Activated effector memory CD4-positive, alpha-beta T cell treated with Interleukin-2 at 50 U/mL for 16 hours (primary cell): ENCODE results near the gene HDAC7.
"Not testable (repeated sequence)": the region's sequence is repeated elsewhere in the genome, so short reads cannot be mapped to it uniquely, and the experiment has no call there.

Experiments
- DNase-seq: peaks from one replicate; pipeline ENCODE4 v3.0.0-alpha.2; 2020

Gene HDAC7

GRCh38 chr12:47811581-47812484 lies 7.9 kb downstream of the HDAC7 start:
- DNase-seq, result no peak

DNA sequence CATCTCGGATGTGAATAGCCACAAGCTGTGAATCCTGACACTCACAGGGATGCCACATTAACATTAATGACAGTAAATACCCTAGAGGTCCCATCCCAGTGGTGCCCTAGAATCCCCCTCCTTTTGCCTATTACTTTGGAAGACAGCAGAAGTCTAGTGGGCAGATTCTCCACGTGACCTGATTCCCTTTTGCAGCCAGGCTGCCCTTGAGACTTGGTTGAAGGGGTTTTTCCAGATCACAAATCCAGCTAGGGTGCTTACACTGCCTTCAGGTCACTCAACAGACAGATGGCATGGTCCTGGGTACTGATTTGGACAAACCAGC lies 8.7 kb downstream of the HDAC7 start:
- no peak for DNase-seq

GRCh38 chr12:47809518-47809917 lies 10.2 kb downstream of the HDAC7 start:
- not testable (repeated sequence) for DNase-seq

DNA sequence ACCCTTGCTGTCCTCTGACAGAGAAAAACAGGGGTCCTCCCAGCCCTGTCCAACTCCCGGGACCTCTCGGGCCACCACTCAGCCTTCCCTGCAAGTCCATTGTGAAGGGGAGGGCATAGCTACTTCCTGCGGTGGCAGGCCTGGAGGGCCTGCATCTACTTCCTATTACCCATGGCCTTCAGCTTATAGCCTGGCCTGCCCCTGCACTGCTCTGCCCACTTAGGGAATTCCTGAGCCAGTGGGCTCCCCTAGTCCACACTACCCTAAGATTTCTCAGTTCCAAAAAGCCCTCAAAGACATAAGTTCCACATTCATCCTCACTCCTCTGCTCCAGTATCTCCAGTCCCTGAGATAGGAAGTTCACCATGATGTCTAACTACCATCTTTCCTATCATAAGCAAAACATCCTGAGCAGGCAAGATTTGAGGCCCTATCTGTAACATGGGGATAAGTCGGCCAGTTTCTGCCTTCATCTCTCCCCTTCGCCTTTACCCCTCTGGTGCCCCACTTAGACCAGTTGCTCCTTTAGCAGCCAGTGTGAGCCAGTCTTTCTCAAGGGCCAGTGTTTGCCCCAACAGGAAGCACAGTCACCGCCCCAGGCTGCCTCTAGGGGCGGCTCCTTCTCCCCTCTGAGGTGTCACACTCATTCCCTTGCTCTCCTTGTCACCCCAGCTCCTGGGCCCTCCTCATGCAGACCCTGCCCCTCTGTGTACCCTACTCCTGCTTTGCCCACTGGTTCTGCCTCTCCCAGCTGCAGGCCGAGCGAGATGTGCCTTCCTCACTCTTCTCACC lies 10.9 kb downstream of the HDAC7 start:
- DNase-seq, result peak; percentile 34

GRCh38 chr12:47808050-47808449 lies 11.7 kb downstream of the HDAC7 start:
- peak; percentile 70 for DNase-seq

DNA sequence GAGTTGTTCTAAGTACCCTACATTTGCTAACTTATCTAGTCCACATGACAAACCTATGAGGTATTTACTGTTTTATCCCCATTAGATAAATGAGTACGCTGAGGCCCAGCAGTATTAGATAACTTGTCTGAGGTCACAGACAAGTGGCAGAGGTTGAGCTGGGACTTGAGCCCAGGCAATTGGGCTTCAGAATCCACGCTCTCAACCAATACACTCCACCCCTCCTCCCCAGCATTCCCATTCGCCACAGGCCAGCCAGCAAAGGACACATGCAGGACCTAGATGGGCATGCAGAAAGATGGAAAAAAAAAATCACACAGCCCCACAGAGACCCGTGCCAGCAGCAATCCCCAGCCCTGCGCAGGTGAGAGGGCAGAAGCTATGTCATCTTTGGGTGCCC lies 12.4 kb downstream of the HDAC7 start:
- no peak for DNase-seq

- DNase-seq, result no peak
Observed at GRCh38 chr12:47805417-47805816, 14.3 kb downstream of the HDAC7 start.

GRCh38 chr12:47804171-47804570 lies 15.5 kb downstream of the HDAC7 start:
- DNase-seq, result no peak

DNA sequence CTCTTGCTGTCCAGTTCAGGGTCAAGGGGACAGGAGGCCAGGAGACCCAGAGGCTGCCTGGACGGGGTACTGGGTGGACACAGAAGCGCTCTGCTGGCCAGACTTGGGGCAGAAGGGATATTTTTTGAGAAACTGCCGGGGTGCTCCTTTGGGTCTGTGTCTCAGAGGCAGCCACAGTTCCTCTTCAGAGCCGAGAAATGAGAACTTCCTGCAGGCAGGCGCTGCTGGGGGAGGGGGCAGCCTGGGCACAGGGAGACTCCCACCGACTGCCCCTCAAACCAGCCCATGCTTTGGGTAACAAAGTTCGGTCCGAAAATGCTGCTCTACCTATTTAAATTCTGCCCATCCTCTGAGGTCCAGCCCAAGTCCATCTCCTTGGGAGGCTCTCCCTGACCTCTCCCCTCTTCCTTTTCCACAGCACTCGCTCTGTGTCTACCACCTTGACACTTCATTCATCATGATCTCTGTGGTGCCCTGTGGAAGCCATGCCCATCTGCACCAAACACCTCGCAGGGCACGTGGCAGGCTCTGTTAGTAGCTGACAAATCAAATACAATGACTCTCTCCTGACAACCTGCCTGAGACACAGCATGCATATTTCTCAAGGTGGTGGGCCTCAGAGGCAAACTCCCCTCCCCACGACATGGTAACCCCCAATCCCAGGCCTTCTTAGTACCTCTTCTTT lies 16.4 kb downstream of the HDAC7 start:
- no peak for DNase-seq

DNA sequence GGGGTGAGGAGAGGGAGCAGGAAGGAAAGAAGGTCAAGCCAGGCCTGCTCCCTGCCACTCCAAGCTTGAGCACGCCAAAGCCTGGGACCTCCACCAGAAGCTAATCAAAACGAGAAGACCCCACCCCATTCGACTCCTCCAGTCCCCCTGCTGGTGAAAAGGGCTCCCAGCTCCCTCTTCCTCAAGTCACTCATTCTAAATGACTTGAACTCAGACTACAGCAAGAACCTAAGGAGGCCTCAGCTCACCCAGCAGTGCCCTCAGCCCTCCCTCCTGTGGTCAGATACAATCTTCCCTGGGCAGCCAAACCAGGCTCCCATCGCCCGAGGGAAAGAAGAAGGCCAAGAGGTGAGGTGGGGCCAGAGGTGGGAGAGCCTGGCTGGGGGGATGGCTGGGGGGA lies 17.4 kb downstream of the HDAC7 start:
- no peak for DNase-seq

DNA sequence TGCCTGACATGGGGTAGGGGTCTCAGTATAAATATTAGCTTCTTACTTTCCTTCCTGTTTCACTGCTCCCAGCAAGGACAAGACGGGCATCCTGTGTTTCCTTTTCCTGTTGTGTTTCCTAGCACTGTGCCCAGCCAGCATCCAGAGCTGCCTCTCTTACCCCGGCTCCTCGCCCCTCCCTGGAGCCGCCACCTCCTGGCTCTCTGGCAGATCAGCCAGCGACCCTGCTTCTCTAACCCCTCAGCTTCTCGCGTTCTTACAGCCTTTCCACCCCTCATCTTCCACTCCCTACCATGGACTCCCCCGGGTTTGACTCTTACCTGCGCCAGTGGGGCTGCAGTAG lies 17.8 kb downstream of the HDAC7 start:
- DNase-seq, result no peak

- DNase-seq, result no peak
Observed at GRCh38 chr12:47801170-47801903, 18.4 kb downstream of the HDAC7 start.

GRCh38 chr12:47800582-47800981 lies 19.1 kb downstream of the HDAC7 start:
- no peak for DNase-seq

- DNase-seq, result no peak
Observed at GRCh38 chr12:47799357-47799955, 20.2 kb downstream of the HDAC7 start.

DNA sequence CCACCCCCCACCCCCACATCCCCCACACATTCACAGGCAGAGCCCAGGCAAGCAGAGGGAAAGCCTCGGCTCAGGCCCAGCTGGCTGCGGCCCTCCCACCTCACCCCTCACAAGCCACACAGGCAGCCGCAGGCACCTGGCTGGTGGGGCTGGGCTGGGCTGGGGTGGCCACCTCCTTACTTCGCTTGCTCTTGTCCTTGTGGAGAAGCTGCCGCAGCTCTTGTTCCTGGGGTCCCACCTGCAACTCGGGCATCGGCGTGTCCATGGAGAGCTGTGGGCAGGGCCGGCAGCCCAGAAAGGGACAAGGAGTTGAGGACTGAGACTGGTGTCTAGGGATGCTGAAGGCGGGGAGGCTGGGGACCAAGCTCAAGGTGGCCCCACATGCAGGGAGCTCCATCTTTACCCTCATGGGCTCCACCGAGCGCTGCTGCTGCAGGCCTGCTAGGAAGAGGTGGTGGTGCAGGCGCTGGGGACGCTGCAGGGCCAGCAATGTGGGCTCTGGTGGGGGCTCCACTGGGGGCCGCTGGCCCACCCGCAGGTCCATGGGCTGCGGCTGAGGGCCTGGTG lies 21.2 kb downstream of the HDAC7 start:
- no peak for DNase-seq

- DNase-seq, result no peak
Observed at GRCh38 chr12:47797441-47797840, 22.3 kb downstream of the HDAC7 start.

- DNase-seq, result no peak
Observed at GRCh38 chr12:47795814-47796411, 23.8 kb downstream of the HDAC7 start.

- no peak for DNase-seq
Observed at GRCh38 chr12:47795121-47795813, 24.4 kb downstream of the HDAC7 start.

DNA sequence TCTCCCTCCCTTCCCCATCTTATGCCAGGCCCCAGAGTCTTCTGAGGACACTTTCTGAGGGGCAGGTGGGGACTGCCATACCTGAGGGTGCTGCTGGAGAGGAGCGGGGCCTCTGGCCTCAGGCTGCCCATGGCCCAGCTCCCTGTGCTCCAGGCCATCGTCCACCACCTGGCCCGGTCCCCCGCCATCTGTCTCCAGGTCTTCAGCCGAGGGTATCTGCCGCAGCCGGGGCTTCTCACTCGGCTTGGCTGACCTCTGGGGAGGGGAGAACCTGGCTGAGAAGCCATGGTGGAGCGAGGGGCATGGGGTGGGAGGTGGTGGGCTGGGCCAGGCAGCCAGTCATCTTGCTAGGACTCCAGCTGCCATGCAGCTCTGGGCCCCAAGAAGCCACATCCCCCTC lies 25.0 kb downstream of the HDAC7 start:
- DNase-seq, result no peak

- DNase-seq, result no peak
Observed at GRCh38 chr12:47793015-47793681, 26.6 kb downstream of the HDAC7 start.

DNA sequence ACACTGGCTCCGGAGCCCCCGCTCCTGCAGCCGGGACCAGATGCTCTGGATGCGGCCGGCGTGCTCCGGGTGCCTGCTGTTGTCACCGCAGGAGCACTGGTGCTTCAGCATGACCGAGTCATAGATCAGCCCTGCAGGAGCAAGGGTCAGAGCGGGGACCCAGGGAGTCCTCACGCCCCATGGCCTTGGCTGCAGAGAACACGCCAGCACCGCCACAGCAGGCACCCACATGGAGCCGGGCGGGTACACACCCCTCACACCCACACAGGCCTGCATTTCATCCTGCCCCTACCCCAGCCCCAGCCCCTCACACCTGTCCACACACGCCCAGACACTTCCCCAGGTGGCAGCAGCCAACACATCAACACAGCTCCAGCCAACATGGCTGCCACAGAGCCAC lies 27.8 kb downstream of the HDAC7 start:
- no peak for DNase-seq
